ENCODE data around the gene FAM107B.

Gene FAM107B

DNA sequence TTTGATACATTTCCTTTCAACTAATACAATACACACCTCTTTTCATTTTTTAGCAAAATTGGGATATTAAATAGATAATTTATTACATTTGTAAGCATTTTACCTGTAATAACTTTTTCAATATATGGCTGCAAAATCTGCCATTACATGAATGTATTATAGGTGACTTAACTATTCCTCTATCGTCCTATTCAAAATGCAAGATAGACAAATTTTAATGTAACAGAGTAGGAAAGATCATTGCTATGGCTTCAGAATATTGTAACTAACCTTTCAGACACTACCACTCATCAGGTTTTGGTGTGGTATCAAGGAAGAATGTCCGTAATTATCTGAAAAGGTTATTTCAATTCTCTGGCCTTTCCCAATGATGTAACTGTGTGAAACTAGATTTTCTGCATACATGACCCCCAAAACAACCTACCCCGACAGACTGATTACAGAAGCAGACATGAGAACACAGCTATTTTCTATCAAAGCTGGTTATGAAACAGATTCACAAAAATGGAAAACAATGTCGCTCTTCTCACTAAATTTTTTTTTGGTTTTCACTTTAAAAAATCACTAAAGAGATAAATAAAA is 211.2 kb downstream of the FAM107B start:
- no peak for DNase-seq

DNA sequence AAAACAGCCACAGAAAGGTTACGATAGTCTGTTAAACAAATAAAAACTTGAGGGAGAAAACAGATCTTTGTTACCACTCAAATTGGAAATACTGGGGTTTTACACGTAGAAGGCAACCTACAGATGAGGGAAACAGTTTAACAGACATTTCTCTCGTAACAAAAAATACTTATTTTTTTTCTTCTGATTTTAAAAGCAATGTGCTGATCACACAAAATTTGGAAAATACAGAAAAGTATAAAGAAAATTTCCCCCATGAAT is 211.7 kb downstream of the FAM107B start:
- DNase-seq: no peak

DNA sequence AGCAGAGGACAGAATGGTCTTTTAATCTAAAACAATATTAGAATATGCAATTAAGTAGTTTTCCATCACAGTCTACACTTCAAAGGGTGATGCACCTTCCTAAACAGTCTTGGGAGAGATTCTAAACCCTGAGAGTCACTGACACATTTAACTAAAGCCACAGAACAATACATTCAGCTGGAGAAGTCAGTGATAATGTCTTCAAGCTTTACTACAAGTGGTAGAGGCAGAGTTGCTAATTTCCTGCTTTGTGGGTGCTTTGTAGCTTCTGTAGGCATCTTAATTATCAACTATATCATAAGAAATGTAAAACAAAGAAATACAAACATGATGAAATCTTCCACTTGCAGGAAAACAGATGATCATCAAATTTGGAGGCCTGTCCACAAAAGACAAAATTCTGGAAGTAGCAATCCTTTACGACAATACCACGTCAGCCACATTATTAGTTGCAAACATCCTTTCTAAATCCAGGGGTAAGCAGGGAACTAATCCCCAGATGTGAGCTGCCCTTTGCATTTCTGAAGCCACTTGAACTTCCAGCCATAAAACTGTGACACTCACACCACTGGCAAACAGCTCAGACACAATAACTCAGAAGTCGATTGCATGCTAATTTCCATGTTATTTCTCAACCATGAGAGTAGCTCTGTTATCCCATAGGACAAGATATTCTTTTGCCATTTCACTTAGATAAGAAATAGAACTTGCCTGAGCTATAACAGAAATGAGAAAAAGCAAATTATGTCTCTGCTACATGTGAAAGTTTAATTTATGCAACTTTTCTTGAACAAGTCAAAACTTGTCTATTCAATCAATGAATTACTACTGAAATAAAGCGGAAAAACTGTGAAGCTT is 212.2 kb downstream of the FAM107B start:
- DNase-seq: no peak

DNA sequence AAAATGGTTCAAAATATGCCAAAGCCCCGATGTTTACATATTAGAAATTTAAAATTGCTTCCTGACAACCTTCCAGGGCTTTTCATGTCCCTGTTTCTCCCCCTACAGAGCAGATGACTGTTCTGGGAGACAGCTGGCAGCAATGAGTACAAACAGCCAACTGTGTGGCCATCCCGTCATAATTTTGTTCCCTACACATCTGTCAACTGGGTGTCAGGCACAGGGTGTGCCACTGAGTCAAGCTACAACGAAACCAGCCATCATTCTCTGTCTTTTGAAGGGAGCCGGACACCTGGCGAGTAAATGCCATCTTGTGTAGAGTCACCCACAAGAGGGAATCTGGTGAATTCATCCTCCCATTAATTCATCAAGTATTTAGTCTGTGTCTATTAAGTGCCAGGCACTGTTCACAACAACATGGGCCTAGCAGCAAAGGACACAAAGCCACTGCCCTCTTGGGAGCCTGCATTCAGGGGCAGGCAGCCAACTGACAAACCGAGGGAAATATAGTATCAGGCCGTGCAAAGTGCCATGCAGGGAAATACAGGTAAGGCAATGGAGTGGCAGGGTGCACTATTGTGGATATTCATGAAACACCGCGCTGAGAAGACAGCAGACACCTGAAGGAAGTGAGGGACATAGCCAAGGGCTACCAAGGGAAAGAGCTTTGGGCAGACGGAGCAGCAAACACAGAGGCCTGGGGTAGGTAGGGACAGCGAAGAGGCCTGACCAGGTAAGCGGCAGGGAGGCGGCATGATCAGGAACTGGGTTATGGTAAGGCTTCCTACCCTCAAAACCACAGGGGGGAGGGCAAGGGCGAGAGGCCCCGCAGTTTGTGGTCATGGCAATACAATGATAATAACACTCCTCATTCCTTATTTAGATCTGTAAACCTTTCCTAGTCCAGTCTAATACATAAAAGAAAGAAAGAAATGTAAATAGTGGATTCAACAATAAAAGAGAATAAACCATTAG is 213.6 kb downstream of the FAM107B start:
- DNase-seq: peak in 20 of 58 donors; percentile 13 to 70 (median 32)

DNA sequence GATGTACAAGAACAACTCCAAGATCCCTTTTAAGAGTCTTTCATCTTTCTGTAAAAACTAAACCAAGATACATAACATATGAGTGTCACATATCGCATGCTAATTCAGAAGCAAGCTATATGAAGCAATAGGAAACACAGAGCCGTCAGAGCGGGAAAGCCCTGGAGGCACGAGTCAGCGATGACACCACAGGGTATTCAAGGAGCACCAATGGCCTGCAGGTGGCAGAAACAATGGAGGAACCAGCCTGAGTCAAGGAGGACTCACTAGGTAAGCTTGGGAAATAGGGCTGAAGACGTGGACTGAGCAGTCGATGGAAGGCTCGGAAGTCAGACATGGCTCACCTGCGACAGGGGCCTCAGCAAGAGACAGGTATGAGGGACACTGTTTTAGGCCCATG is 214.4 kb downstream of the FAM107B start:
- peak in 3 of 58 donors; percentile 19 to 39 (median 19) for DNase-seq

DNA sequence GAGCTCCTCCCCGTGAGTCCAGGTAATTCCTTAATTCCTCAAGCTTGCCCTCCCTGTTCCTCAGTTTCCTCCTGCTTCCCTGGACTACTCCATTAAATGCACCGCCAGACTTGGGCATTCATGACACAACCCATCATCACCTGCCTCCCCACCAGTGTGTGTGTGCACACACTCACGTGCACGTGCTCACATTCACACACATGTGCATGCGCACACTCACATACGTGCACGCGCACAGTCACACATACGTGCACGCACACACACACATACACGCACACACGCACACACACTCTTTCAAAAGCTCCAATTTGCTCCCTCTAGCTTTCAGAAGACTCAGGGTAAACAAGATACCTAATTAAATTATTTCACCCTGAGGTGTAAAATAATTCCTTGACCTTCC is 216.7 kb downstream of the FAM107B start:
- no peak for DNase-seq

DNA sequence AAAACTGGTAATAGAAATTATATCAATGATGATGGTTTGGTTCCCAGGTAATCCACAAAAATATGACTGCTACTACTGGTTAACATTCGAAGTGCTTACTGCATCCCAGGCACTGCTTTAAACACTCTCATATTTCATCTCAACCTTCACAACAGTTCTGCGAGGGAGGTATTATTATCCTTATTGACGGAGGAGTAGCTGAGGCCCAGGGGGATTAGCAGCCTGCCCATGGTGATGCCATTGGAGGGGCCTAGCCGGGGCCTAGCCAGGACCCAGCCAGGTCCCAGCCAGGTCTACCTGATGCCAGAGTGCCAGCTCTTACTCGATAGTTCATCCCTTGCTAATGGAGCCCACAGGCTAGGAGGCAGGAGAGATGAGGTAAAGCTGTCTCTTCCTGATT is 217.1 kb downstream of the FAM107B start:
- no peak for DNase-seq

DNA sequence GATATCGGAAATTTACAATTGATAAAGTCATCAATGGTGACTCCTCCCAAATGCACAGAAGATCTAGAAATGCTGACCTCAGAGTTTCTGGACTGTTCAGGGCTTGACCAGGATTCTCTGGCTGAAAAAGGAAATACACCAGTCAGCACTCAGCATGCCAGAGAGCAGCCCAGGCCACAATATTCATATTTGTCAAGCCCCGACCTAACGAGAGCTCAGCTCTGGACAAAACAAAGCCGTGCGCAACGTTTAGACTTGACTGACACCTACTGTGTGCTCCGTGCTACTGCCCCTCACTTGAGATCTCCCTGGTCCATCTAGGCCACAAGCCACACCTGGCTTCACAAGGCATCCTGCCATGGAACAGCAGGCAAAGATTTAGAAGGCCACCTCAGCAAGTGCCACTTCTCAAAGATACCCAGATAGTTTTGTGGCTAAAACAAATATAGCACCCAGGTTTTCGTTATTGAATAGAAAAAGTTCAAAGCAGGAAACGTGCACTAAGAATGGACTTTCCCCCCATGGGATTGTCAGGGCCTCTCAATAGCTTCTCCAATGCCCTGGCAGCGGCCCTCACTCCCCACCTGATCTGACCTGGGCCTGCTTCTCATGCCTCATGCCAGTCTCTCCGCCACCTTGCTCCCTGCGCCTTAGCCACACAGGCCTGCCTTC is 218.3 kb downstream of the FAM107B start:
- peak in 5 of 58 donors; percentile 31 to 41 (median 36) for DNase-seq

DNA sequence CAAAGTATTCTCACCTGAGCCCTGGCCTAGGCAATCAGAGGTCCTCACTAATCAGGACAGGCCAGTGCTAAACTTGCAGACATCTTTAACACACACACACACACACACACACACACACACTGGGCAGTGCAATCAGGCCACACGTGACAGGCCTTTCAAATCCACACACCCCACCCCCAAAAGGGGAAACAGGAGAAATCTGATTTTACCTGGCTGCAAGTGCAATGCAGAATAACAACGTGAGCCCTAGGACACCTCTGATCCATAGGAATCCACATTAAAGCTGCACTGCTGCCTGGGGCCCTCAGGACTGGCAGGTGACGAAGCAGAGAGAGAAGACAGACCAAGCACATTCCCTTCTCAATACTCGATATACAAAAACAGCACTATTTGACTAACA is 218.9 kb downstream of the FAM107B start:
- no peak for DNase-seq

DNA sequence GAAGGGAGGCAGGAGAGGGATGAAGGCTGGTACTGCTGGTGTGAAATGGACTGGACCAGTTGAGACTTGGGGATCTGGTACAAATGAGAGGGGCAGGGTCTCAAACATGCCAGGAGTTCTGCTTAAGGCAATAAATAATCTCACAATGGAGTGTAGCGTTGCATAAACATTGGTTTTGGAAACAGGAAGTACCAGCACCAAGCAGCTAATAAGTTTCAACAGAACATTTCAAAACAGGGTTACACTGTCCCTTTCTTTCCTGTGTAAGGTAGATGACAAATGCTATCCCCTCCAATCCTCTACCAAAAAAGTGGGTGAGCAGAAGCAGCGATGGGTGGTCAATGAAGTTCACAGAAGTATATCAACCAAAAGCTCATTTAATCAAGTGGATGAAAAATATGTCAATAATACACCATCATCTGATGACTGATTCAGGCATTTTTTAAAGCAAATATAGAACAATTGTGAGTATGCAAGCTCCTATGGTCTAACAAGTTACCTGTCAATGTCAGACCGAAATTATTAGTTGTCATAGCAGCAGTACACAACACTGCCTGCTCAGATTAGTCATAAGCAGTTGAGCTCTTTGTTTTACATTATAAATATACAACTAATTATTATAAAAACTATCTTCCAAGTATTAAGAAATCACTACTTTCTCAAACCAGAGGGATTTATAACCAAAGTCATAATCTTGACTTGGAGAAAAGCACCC is 220.0 kb downstream of the FAM107B start:
- no peak for DNase-seq

DNA sequence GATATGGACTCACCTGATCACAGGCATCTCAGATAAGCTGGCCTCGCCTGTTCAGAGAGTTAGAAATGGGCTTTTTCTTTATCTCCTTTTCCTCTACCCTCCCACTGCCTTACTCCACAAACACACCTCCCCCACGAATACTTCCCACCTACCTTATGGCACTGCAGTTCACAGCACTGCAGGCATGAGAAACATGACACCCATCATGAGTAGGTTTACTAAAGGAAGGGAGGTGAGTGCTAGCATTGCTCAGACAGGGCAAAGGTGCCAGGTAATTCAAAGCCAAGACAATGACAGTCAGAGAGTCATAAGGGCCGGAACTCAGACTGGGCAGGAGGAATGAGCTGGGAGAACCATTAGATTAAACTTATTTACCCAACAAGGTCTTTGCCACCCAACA is 220.6 kb downstream of the FAM107B start:
- DNase-seq: no peak

DNA sequence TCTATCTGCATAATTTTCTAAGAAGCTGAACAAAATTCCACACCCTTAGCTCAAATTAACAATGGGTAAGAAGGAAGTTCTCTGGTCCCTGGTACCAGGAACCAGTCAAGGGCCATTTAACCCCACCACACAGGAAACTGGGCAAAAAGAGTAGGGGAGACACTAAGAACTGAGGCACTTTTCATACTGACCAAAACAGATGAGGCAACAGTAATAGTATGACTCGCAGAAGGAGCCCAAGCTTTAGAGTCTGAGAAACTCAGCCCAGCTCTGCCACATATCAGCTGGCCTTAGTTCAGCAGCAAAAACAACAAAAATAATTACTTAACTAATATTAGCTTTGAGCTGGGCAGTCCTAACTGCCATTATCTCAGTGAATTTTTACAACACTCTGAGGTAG is 221.2 kb downstream of the FAM107B start:
- DNase-seq: no peak

DNA sequence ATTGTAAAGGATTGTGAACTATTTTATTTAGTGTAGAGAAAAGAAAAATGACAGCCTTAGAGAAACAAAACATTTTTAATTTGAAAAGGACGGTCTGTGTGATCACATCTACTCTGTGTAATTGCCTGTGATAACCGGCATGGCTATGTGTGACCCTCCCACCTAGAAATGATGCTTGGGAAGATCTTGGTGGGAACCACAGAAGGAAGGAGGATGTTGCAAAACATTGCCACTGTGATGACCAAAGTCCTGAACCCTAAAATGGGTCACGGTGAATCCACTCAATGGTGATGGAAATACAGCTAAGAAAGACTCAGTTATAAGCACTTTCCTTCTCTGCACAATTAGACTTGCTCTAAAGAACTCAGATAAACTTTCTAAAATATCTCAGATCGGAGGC is 222.7 kb downstream of the FAM107B start:
- no peak for DNase-seq

DNA sequence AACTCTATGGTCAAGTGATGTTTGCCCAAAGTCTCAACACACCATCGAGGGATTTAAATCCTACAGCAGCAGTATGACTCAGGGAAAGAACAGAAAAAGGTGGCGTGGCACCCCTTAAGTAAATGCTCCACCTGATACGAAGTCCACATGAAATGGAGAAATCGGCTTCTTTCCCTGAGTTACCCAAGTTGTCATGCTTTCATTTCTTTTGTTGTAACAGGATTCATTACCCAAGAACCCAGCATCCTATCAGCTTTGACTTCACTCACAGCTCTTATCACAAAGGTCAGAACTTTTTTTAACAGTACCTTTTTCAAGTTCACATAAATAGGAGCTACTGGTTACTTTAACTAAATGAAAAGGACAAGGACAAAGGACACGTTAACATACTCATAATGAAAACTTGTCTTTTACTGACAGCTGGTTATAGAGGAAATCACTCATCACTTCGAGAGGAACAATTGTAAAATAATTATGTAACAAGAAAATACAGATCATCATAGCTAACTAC is 224.2 kb downstream of the FAM107B start:
- DNase-seq: no peak

DNA sequence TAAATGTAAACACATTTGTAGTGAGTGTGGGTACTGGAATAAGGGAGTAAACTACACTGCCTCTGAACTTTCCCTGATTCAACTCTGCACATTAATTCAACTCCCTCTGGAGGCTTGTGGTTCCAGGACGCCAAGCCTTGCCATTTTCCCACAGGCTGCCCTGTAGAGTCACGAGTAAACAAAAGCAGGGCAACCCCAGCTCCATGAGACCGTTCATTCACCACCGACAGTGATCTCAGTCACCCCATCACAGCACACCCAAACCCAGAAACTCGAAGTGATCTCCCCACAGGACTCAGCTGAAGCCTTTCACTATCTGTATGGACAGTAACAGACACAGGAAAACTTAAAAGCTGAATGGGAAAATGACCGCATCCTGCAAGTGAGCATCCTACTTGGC is 225.2 kb downstream of the FAM107B start:
- peak in 4 of 58 donors; percentile 15 to 36 (median 26) for DNase-seq

DNA sequence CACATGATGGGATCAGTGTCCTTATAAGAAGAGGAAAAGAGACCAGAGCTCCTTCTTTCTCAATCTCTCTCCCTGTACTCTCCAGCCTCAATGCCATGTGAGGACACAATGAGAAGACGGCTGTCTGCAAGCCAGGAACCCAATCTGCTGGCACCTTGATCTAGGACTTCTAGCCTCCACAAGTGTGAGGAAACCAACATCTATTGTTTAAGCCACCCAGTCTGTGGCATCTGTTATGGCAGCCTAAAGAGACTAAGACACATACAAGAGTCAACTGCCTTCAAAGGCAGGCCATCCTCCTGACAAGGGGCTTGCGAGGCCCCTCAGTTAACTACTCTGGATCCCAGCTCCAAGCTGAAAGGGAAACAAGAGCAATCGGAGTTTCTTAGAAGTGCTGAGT is 225.7 kb downstream of the FAM107B start:
- no peak for DNase-seq

DNA sequence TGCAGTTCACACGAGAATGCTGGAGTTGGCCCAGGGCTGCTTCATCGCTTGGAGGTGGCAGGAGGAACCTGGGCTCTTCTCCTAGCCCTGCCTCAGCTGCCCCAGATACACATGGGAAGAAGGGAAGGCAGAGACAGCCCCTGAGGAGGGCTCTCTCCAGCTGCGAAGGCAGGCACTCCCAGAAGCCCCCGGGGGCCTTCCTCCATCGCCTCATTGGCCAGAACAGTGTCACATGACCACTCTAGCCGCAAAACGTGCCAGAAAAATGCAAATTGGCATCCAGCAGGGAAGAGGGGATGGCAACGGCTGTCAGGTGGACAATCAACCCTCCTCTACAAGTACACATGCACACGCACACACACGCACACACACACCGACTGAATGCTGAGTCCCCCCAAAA is 226.2 kb downstream of the FAM107B start:
- no peak for DNase-seq

DNA sequence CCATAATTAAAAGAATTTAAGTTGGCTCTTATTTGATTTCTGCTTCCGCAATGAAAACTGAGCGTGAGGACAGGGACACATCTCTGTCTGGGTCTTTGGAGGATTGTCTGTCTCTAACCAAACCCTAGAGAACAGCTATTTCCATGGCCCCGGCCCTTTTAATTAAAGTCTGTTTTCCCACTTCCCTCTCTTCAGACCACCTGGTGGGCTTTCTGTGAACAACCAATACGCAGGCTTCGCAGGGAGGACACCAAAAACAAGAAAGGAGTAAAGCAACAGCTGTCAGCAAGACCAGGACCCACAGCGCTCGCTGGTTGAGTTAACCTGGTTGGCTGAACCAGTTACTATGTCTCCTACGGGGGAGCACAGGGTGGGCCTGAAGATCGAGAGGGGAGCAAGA is 226.9 kb downstream of the FAM107B start:
- DNase-seq: no peak

DNA sequence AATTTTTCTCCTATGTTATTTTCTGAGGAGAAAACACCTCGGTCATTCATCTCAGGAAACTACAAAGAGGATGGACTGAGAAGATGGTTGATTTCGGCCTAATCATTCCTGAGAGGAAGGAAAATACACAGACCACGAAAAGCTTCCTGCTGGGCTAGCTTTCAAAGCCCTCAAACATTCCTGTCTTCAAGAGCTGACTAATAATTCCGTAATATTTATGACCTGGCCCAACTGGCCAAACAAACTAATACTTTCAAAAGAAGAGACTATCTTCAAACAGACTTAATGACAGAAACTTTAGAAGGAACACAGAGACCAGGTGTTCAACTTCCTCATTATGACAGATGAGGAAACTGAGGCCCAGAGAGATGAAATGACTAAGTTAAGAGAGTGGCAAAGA is 228.9 kb downstream of the FAM107B start:
- DNase-seq: no peak

DNA sequence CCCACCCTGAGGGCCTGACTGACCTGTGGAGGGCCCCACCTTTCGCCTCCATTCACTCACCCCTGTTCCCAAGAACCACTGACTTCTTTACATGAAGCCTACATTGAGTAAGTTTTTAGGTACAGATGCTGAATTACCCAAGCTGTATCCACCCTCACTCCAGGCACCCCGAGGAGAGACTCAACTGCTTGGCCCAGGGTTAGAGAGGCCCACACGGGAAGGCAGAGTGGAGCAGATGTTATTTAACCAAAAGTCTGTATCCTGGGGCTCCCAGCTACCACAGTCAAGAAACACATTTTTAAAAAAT is 230.8 kb downstream of the FAM107B start:
- no peak for DNase-seq
